ENCODE results near the gene PLEKHN1.
"Not testable (repeated sequence)": the region's sequence is repeated elsewhere in the genome, so short reads cannot be mapped to it uniquely, and the experiment has no call there.

Gene PLEKHN1

GRCh38 chr1:1018321-1018685 is 52.0 kb downstream of the PLEKHN1 start:
- H3K27ac ChIP-seq (ENCODE audit: insufficient read depth in 1 of 2, low read depth in 1 of 2, low read length in 2 of 2, poor library complexity in 1 of 2, severe bottlenecking in 2 of 2); DNase-seq; H3K36me3 ChIP-seq (ENCODE audit: control insufficient read depth in 4 of 4, insufficient read depth in 4 of 4, low read length in 3 of 4); H3K9me3 ChIP-seq (ENCODE audit: control extremely low read depth in 1 of 5, control insufficient read depth in 4 of 5, insufficient read depth in 2 of 5, low read depth in 1 of 5, low read length in 4 of 5); H3K4me3 ChIP-seq (ENCODE audit: control insufficient read depth in 1 of 7, extremely low read depth in 1 of 7, insufficient read depth in 4 of 7, low read depth in 2 of 7, low read length in 6 of 7): not testable (repeated sequence)
- 96% methylated on average over 15 of the region's 26 CpGs for WGBS (ENCODE audit: insufficient coverage)
- Histone ChIP-seq H3K4me1 (ENCODE audit: control extremely low read depth in 1 of 4, control insufficient read depth in 4 of 4, insufficient read depth in 4 of 4, low read length in 3 of 4) (peaks cover 0 to 36% (median 31%) of the 10 kb centered on the region in 4 experiments), H3K27me3 (replicated peaks in 2 of 5; ENCODE audit: control insufficient read depth in 4 of 5, insufficient read depth in 5 of 5, low read length in 4 of 5) (peaks cover 0 to 33% (median 8%) of the 10 kb centered on the region in 5 experiments)
- ChIA-PET POLR2A (interaction anchor here (1.8 kb wide), 1 partner anchor 16 kb away, joined by 6 read pairs; no protein-coding TSS in a partner anchor), CTCF (interaction anchor here (1.1 to 3.5 kb wide), 5 partner anchors 10 to 35 kb away, joined by 3 to 17 read pairs (median 4); partner anchors contain the start of gene PERM1)

GRCh38 chr1:1019122-1019999 is 53.1 kb downstream of the PLEKHN1 start:
- POLR2A ChIA-PET = interaction anchor here (1.8 kb wide), 1 partner anchor 17 kb away, joined by 6 read pairs; no protein-coding TSS in a partner anchor
- peaks cover 0 to 26% (median 21%) of the 10 kb centered on the region in 4 experiments for H3K4me1 ChIP-seq (ENCODE audit: control extremely low read depth in 1 of 4, control insufficient read depth in 4 of 4, insufficient read depth in 4 of 4, low read length in 3 of 4)
- H3K9me3 ChIP-seq (ENCODE audit: control extremely low read depth in 1 of 5, control insufficient read depth in 4 of 5, insufficient read depth in 2 of 5, low read depth in 1 of 5, low read length in 4 of 5) = no peaks in the 10 kb centered on the region
- CTCF ChIA-PET = interaction anchor here (0.8 to 3.5 kb wide), 5 partner anchors 11 to 232 kb away, joined by 3 to 17 read pairs (median 4); partner anchors contain the start of gene PERM1
- DNase-seq = peak; percentile 61 to 77 (median 72)
- H3K27me3 ChIP-seq (replicated peaks in 2 of 5; ENCODE audit: control insufficient read depth in 4 of 5, insufficient read depth in 5 of 5, low read length in 4 of 5) = peaks cover 0 to 37% (median 8%) of the 10 kb centered on the region in 5 experiments
- 2% methylated on average over 66 of the region's 91 CpGs for WGBS (ENCODE audit: insufficient coverage)
- H3K36me3 ChIP-seq (ENCODE audit: control insufficient read depth in 4 of 4, insufficient read depth in 4 of 4, low read length in 3 of 4) = no peaks in the 10 kb centered on the region
- no peak overlapping the region for H3K27ac ChIP-seq (ENCODE audit: insufficient read depth in 1 of 2, low read depth in 1 of 2, low read length in 2 of 2, poor library complexity in 1 of 2, severe bottlenecking in 2 of 2)
- peak overlapping the region in 5 of 7 experiments; percentile 28 to 71 (median 57) for H3K4me3 ChIP-seq (ENCODE audit: control insufficient read depth in 1 of 7, extremely low read depth in 1 of 7, insufficient read depth in 4 of 7, low read depth in 2 of 7, low read length in 6 of 7)

GRCh38 chr1:1020000-1020404 is 53.7 kb downstream of the PLEKHN1 start, which contains the start of gene AGRN:
Gene AGRN (plus strand): TSS chr1:1020120. CDS start chr1:1020173, 53 bp downstream.
- DNase-seq = no peak
- H3K4me3 ChIP-seq (ENCODE audit: control insufficient read depth in 1 of 7, extremely low read depth in 1 of 7, insufficient read depth in 4 of 7, low read depth in 2 of 7, low read length in 6 of 7) = peak within 1 kb of the TSS; percentile 28 to 72 (median 61)
- no peak within 1 kb of the TSS for H3K27ac ChIP-seq (ENCODE audit: insufficient read depth in 1 of 2, low read depth in 1 of 2, low read length in 2 of 2, poor library complexity in 1 of 2, severe bottlenecking in 2 of 2)
- peaks cover 0 to 37% (median 8%) of the 10 kb centered on the region in 5 experiments for H3K27me3 ChIP-seq (replicated peaks in 2 of 5; ENCODE audit: control insufficient read depth in 4 of 5, insufficient read depth in 5 of 5, low read length in 4 of 5)
- peaks cover 0 to 20% (median 19%) of the 10 kb centered on the region in 4 experiments for H3K4me1 ChIP-seq (ENCODE audit: control extremely low read depth in 1 of 4, control insufficient read depth in 4 of 4, insufficient read depth in 4 of 4, low read length in 3 of 4)
- POLR2A ChIA-PET = no interaction called here
- WGBS (ENCODE audit: insufficient coverage) = under 1% methylated on average over 21 of the region's 58 CpGs
- CTCF ChIA-PET = interaction anchor here (3.5 kb wide), 1 partner anchor 37 kb away, joined by 17 read pairs; the partner anchor contains the start of gene PERM1
- no peaks in the 10 kb centered on the region for H3K36me3 ChIP-seq (ENCODE audit: control insufficient read depth in 4 of 4, insufficient read depth in 4 of 4, low read length in 3 of 4)
- H3K9me3 ChIP-seq (ENCODE audit: control extremely low read depth in 1 of 5, control insufficient read depth in 4 of 5, insufficient read depth in 2 of 5, low read depth in 1 of 5, low read length in 4 of 5) = no peaks in the 10 kb centered on the region

GRCh38 chr1:1020415-1021009 is 54.2 kb downstream of the PLEKHN1 start:
- Histone ChIP-seq H3K27me3 (replicated peaks in 2 of 5; ENCODE audit: control insufficient read depth in 4 of 5, insufficient read depth in 5 of 5, low read length in 4 of 5) (peaks cover 0 to 37% (median 8%) of the 10 kb centered on the region in 5 experiments), H3K36me3 (ENCODE audit: control insufficient read depth in 4 of 4, insufficient read depth in 4 of 4, low read length in 3 of 4) (no peaks in the 10 kb centered on the region), H3K27ac (ENCODE audit: insufficient read depth in 1 of 2, low read depth in 1 of 2, low read length in 2 of 2, poor library complexity in 1 of 2, severe bottlenecking in 2 of 2) (no peak overlapping the region), H3K4me3 (ENCODE audit: control insufficient read depth in 1 of 7, extremely low read depth in 1 of 7, insufficient read depth in 4 of 7, low read depth in 2 of 7, low read length in 6 of 7) (peak overlapping the region; percentile 28 to 72 (median 61)), H3K9me3 (ENCODE audit: control extremely low read depth in 1 of 5, control insufficient read depth in 4 of 5, insufficient read depth in 2 of 5, low read depth in 1 of 5, low read length in 4 of 5) (no peaks in the 10 kb centered on the region), H3K4me1 (ENCODE audit: control extremely low read depth in 1 of 4, control insufficient read depth in 4 of 4, insufficient read depth in 4 of 4, low read length in 3 of 4) (peaks cover 0 to 17% (median 16%) of the 10 kb centered on the region in 4 experiments)
- ChIA-PET POLR2A (no interaction called here), CTCF (interaction anchor here (1.0 kb wide), 1 partner anchor 11 kb away, joined by 4 read pairs; no protein-coding TSS in a partner anchor)
- no peak for DNase-seq
- WGBS (ENCODE audit: insufficient coverage) = 0% methylated on average over 19 of the region's 59 CpGs

- POLR2A ChIA-PET = no interaction called here
- Histone ChIP-seq H3K27me3 (replicated peaks in 2 of 5; ENCODE audit: control insufficient read depth in 4 of 5, insufficient read depth in 5 of 5, low read length in 4 of 5) (peaks cover 0 to 37% (median 8%) of the 10 kb centered on the region in 5 experiments), H3K4me1 (ENCODE audit: control extremely low read depth in 1 of 4, control insufficient read depth in 4 of 4, insufficient read depth in 4 of 4, low read length in 3 of 4) (peaks cover 0 to 17% (median 16%) of the 10 kb centered on the region in 4 experiments), H3K4me3 (ENCODE audit: control insufficient read depth in 1 of 7, extremely low read depth in 1 of 7, insufficient read depth in 4 of 7, low read depth in 2 of 7, low read length in 6 of 7) (peak overlapping the region in 1 of 7 experiments; percentile 38), H3K27ac (ENCODE audit: insufficient read depth in 1 of 2, low read depth in 1 of 2, low read length in 2 of 2, poor library complexity in 1 of 2, severe bottlenecking in 2 of 2) (no peak overlapping the region), H3K9me3 (ENCODE audit: control extremely low read depth in 1 of 5, control insufficient read depth in 4 of 5, insufficient read depth in 2 of 5, low read depth in 1 of 5, low read length in 4 of 5) (no peaks in the 10 kb centered on the region), H3K36me3 (ENCODE audit: control insufficient read depth in 4 of 4, insufficient read depth in 4 of 4, low read length in 3 of 4) (no peaks in the 10 kb centered on the region)
- CTCF ChIA-PET = interaction anchor here (1.0 kb wide), 1 partner anchor 10 kb away, joined by 4 read pairs; no protein-coding TSS in a partner anchor
- DNase-seq = no peak
- 22% methylated on average over 23 of the region's 33 CpGs for WGBS (ENCODE audit: insufficient coverage)
Measured at GRCh38 chr1:1021010-1021919, 55.0 kb downstream of the PLEKHN1 start.

- no peak for DNase-seq
- CTCF ChIA-PET = interaction anchor here (0.9 kb wide), 1 partner anchor 14 kb away, joined by 4 read pairs; no protein-coding TSS in a partner anchor
- Histone ChIP-seq H3K36me3 (ENCODE audit: control insufficient read depth in 4 of 4, insufficient read depth in 4 of 4, low read length in 3 of 4) (no peaks in the 10 kb centered on the region), H3K9me3 (ENCODE audit: control extremely low read depth in 1 of 5, control insufficient read depth in 4 of 5, insufficient read depth in 2 of 5, low read depth in 1 of 5, low read length in 4 of 5) (no peaks in the 10 kb centered on the region), H3K27me3 (replicated peaks in 2 of 5; ENCODE audit: control insufficient read depth in 4 of 5, insufficient read depth in 5 of 5, low read length in 4 of 5) (peaks cover 0 to 41% (median 8%) of the 10 kb centered on the region in 5 experiments), H3K27ac (ENCODE audit: insufficient read depth in 1 of 2, low read depth in 1 of 2, low read length in 2 of 2, poor library complexity in 1 of 2, severe bottlenecking in 2 of 2) (no peak overlapping the region), H3K4me1 (ENCODE audit: control extremely low read depth in 1 of 4, control insufficient read depth in 4 of 4, insufficient read depth in 4 of 4, low read length in 3 of 4) (peaks cover 0 to 19% (median 17%) of the 10 kb centered on the region in 4 experiments), H3K4me3 (ENCODE audit: control insufficient read depth in 1 of 7, extremely low read depth in 1 of 7, insufficient read depth in 4 of 7, low read depth in 2 of 7, low read length in 6 of 7) (no peak overlapping the region)
- POLR2A ChIA-PET = no interaction called here
- WGBS (ENCODE audit: insufficient coverage) = 95% methylated on average over 8 of the region's 10 CpGs
Measured at GRCh38 chr1:1021920-1022259, 55.6 kb downstream of the PLEKHN1 start.

Data from common myeloid progenitor, CD34-positive (primary cell).